B cell (primary cell): ENCODE data around the gene GALNT6. TPM values are rescaled to one million over a fixed set of nuclear protein-coding genes. Genes with fewer than 3 reads are reported as not detected.
A peak's percentile ranks its signal among the peaks of the same experiment; 100 is the strongest.

Experiments
- ATAC-seq: fragments of 200-7000 bp; cut with Tn5 transposase; one replicate; pipeline ENCODE4 v1.10.0; 2021; ENCODE audit warnings: low read depth, mild to moderate bottlenecking, moderate number of reproducible peaks, moderate library complexity
- CTCF ChIA-PET: fragments of 350-600 bp; sonication (Branson Sonifier 250); formaldehyde crosslinking; loops from one replicate; lab custom pipeline; 2021; ENCODE audit warnings: antibody characterized with exemption, inconsistent platforms; lab: Charles Lee
- POLR2A ChIA-PET: fragments of 350-600 bp; sonication (Branson Sonifier 250); formaldehyde crosslinking; loops from one replicate; lab custom pipeline; 2021; ENCODE audit warnings: antibody characterized with exemption; lab: Charles Lee
- DNase-seq: peaks from one replicate; pipeline ENCODE4 v3.0.0; 2013
- H2AFZ ChIP-seq: 2 replicates; pipeline ENCODE4 v1.6.1; 2012; ENCODE audit warnings: mild to moderate bottlenecking, low read depth, low read length; ENCODE audit not compliant: insufficient read depth, poor library complexity, severe bottlenecking
- H3K27ac ChIP-seq, 2 donors: 1 replicate in 1 of 2; 2 replicates in 1 of 2; pipeline ENCODE4 v1.5.1; 2012 to 2013; ENCODE audit warnings: low read length in 2 of 2, mild to moderate bottlenecking in 2 of 2, moderate library complexity in 1 of 2
- H3K27me3 ChIP-seq, 4 experiments: fragments of 200-600 bp in 1 of 4; sonication (generic) in 1 of 4; replicated peaks in 1 of 4; 1 replicate in 2 of 4; 2 replicates in 2 of 4; pipeline versions ENCODE4 v1.6.1 to v1.7.0; 2013 to 2016; ENCODE audit warnings: low read length in 3 of 4, mild to moderate bottlenecking in 2 of 4, mixed read lengths in 1 of 4, moderate library complexity in 1 of 4; ENCODE audit not compliant: insufficient read depth in 4 of 4, control insufficient read depth in 3 of 4; ENCODE audit errors: control extremely low read depth in 1 of 4
- H3K36me3 ChIP-seq, 2 experiments: replicated peaks in 1 of 2; 1 replicate in 1 of 2; 2 replicates in 1 of 2; pipeline versions ENCODE4 v1.6.1 to v1.7.1; 2013; ENCODE audit warnings: low read length in 1 of 2; ENCODE audit not compliant: insufficient read depth in 2 of 2, control insufficient read depth in 1 of 2; ENCODE audit errors: control extremely low read depth in 1 of 2, extremely low read depth in 1 of 2
- H3K4me1 ChIP-seq, 2 donors: fragments of 200-600 bp in 1 of 2; sonication (generic) in 1 of 2; 1 replicate in 1 of 2; 2 replicates in 1 of 2; pipeline versions ENCODE4 v1.5.1 to v1.6.1; 2013 to 2017; ENCODE audit warnings: low read length in 2 of 2; ENCODE audit not compliant: control insufficient read depth in 2 of 2, insufficient read depth in 2 of 2
- H3K4me2 ChIP-seq: replicated peaks from 2 replicates; pipeline ENCODE3; 2012; ENCODE audit warnings: mild to moderate bottlenecking, low read depth, low read length; ENCODE audit not compliant: poor library complexity, severe bottlenecking
- H3K4me3 ChIP-seq, 5 experiments: fragments of 200-600 bp in 1 of 5; sonication (generic) in 1 of 5; 1 replicate in 3 of 5; 2 replicates in 2 of 5; pipeline versions ENCODE4 v1.5.1 to v1.7.0; 2011 to 2016; ENCODE audit warnings: low read length in 4 of 5, mild to moderate bottlenecking in 4 of 5, low read depth in 2 of 5, control low read depth in 1 of 5, moderate library complexity in 1 of 5; ENCODE audit not compliant: insufficient read depth in 1 of 5; ENCODE audit errors: control extremely low read depth in 1 of 5, extremely low read depth in 1 of 5
- H3K79me2 ChIP-seq: fragments of 200-600 bp; sonication (generic); one replicate; pipeline ENCODE4 v1.6.0; 2016; ENCODE audit warnings: low read length; ENCODE audit not compliant: control insufficient read depth, insufficient read depth
- H3K9ac ChIP-seq: fragments of 200-600 bp; sonication (generic); 2 replicates; pipeline ENCODE4 v1.6.1; 2017; ENCODE audit warnings: mild to moderate bottlenecking, low read length, moderate library complexity
- H3K9me3 ChIP-seq, 3 donors: one replicate each; pipeline versions ENCODE4 v1.6.1 to v1.7.1; 2013; ENCODE audit warnings: low read length in 2 of 3; ENCODE audit not compliant: control insufficient read depth in 2 of 3, insufficient read depth in 1 of 3; ENCODE audit errors: control extremely low read depth in 1 of 3
- H4K20me1 ChIP-seq: 2 replicates; pipeline ENCODE4 v1.6.0; 2012; ENCODE audit warnings: mild to moderate bottlenecking, low read length; ENCODE audit not compliant: insufficient read depth, control insufficient read depth, poor library complexity, severe bottlenecking
- H3K27ac Mint-ChIP-seq: one replicate; pipeline ENCODE4 v1.8.0; 2021; ENCODE audit warnings: mixed read lengths
- H3K27me3 Mint-ChIP-seq: one replicate; pipeline ENCODE4 v1.8.0; 2021; ENCODE audit warnings: mixed read lengths
- H3K4me1 Mint-ChIP-seq: one replicate; pipeline ENCODE4 v1.8.0; 2021; ENCODE audit warnings: mixed read lengths
- H3K4me3 Mint-ChIP-seq: one replicate; pipeline ENCODE4 v1.8.0; 2021; ENCODE audit warnings: mixed read lengths
- H3K9me3 Mint-ChIP-seq: one replicate; pipeline ENCODE4 v1.8.0; 2022; ENCODE audit warnings: mixed read lengths; ENCODE audit not compliant: insufficient read depth
- EZH2 ChIP-seq: IDR thresholded peaks from 2 replicates; pipeline ENCODE4 v1.6.1; 2012; ENCODE audit warnings: borderline replicate concordance, low read depth, mild to moderate bottlenecking, moderate library complexity, low read length; ENCODE audit not compliant: insufficient read depth, poor library complexity, severe bottlenecking
- WGBS: methylation state at CpG from one replicate; pipeline ENCODE4 v1.1.5; 2013; ENCODE audit warnings: missing lambda C conversion rate; ENCODE audit not compliant: insufficient coverage; 5-methylcytosine and 5-hydroxymethylcytosine counted together
- intact Hi-C: fragments of 100-400 bp; cut with micrococcal nuclease; formaldehyde crosslinking; loops from one replicate; pipeline ENCODE4 v1.10.0; 2022
- polyA plus RNA-seq: library from polyadenylated mRNA; depleted of rRNA; stranded (reverse); fragments of >200 nt; gene quantifications from 2 replicates; pipeline ENCODE4 v1.2.3, GENCODE V29; 2012
- total RNA-seq, 2 donors: library from RNA; stranded (reverse); fragments of 120-200 nt in 1 of 2; gene quantifications; 1 replicate in 1 of 2; 2 replicates in 1 of 2; pipeline versions ENCODE4 v1.2.3 to v1.2.4, GENCODE V29; 2013 to 2022
- TF ChIP-seq, protein P1 (sequence below): fragments of 200-600 bp; IDR thresholded peaks from one replicate; pipeline ENCODE4 v1.8.0; 2022; ENCODE audit warnings: antibody characterized with exemption, mild to moderate bottlenecking

Gene GALNT6
- total and polyA plus RNA-seq, 2 donors (not counting 1 experiment from before 2014, with no cell fraction given): 9.0 to 10.3 TPM

DNA sequence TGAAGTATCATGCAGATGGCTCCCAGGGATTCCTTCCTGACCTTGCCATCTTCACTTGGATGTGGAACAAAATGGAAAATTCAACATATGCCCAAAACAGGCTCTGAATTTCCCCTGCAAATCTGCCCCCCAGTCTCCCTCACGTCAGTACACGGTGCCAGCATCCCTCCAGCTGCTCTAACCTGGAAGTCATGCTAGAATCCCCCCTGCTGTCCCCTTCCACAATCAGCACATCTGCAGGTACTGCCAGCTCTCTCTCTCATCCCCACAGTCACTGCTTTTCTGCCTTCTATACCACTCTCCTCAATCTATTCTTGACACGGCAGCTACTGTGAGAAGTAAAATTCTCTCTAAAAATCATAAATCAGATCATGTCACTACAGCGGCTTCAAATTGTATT, 21.6 kb downstream of the GALNT6 start:
- no peak for ATAC-seq
- Histone ChIP-seq H3K4me1 (peaks cover 51 to 61% of the 10 kb centered on the region in 2 donors), H4K20me1 (no peaks in the 10 kb centered on the region), H3K36me3 (peaks cover 1 to 12% of the 10 kb centered on the region in 2 experiments), H3K9me3 (peaks cover 0 to 8% (median 0%) of the 10 kb centered on the region in 3 donors), H3K27ac (peak overlapping the region; percentile 69 to 74), H3K4me2 (peak overlapping the region; percentile 80), H3K79me2 (peaks cover 29% of the 10 kb centered on the region), H2AFZ (no peak overlapping the region), H3K27me3 (no peaks in the 10 kb centered on the region), H3K4me3 (peak overlapping the region in 3 of 5 experiments; percentile 14 to 25 (median 16)), H3K9ac (peak overlapping the region; percentile 49)
- Mint-ChIP-seq H3K9me3 (no peaks in the 10 kb centered on the region), H3K4me3 (peak overlapping the region; percentile 42), H3K27me3 (no peaks in the 10 kb centered on the region), H3K4me1 (peaks cover 54% of the 10 kb centered on the region), H3K27ac (peak overlapping the region; percentile 97)
- TF ChIP-seq EZH2: no peak
- TF ChIP-seq, protein P1, sequence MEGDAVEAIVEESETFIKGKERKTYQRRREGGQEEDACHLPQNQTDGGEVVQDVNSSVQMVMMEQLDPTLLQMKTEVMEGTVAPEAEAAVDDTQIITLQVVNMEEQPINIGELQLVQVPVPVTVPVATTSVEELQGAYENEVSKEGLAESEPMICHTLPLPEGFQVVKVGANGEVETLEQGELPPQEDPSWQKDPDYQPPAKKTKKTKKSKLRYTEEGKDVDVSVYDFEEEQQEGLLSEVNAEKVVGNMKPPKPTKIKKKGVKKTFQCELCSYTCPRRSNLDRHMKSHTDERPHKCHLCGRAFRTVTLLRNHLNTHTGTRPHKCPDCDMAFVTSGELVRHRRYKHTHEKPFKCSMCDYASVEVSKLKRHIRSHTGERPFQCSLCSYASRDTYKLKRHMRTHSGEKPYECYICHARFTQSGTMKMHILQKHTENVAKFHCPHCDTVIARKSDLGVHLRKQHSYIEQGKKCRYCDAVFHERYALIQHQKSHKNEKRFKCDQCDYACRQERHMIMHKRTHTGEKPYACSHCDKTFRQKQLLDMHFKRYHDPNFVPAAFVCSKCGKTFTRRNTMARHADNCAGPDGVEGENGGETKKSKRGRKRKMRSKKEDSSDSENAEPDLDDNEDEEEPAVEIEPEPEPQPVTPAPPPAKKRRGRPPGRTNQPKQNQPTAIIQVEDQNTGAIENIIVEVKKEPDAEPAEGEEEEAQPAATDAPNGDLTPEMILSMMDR: no peak
- ChIA-PET POLR2A (interaction anchor here (0.5 to 2.0 kb wide), 10 partner anchors 20 to 445 kb away, joined by 3 to 22 read pairs (median 4); partner anchors contain the start of genes GALNT6 and POU6F1), CTCF (interaction anchor here (0.6 to 2.7 kb wide), 15 partner anchors 9 to 605 kb away, joined by 3 to 16 read pairs (median 5); partner anchors contain the start of gene GALNT6)
- 31% methylated on average over 2 of the region's 4 CpGs for WGBS
- DNase-seq: no peak
- intact Hi-C loops: loop anchor here (1.0 to 2.0 kb wide), 7 partner anchors 23 to 445 kb away; partner anchors contain the start of genes BIN2, DAZAP2, SLC4A8 and SMAGP
